ENCODE data around the gene CBX7.
A peak's percentile ranks its signal among the peaks of the same experiment; 100 is the strongest.

CBX7 gene

GRCh38 chr22:39152511-39153219 is at the start of gene CBX7:
TSS of gene CBX7 (minus strand) at chr22:39152680. CDS start at chr22:39152444, 236 bp downstream.
- peak; percentile 87 to 90 for DNase-seq (ENCODE audit: low read depth in 1 of 2, low spot score in 1 of 2)

GRCh38 chr22:39197578-39197977 is 45.1 kb upstream of the CBX7 start:
- no peak for DNase-seq (ENCODE audit: low read depth in 1 of 2, low spot score in 1 of 2)

GRCh38 chr22:39194098-39194497 is 41.6 kb upstream of the CBX7 start:
- DNase-seq (ENCODE audit: low read depth in 1 of 2, low spot score in 1 of 2), result no peak

- DNase-seq (ENCODE audit: low read depth in 1 of 2, low spot score in 1 of 2), result no peak
Observed at GRCh38 chr22:39188809-39189208, 36.3 kb upstream of the CBX7 start.

GRCh38 chr22:39185601-39186012 is 33.1 kb upstream of the CBX7 start:
- no peak for DNase-seq (ENCODE audit: low read depth in 1 of 2, low spot score in 1 of 2)

GRCh38 chr22:39184586-39185577 is 32.4 kb upstream of the CBX7 start:
- DNase-seq (ENCODE audit: low read depth in 1 of 2, low spot score in 1 of 2), result no peak

GRCh38 chr22:39183991-39184585 is 31.6 kb upstream of the CBX7 start:
- no peak for DNase-seq (ENCODE audit: low read depth in 1 of 2, low spot score in 1 of 2)

- DNase-seq (ENCODE audit: low read depth in 1 of 2, low spot score in 1 of 2), result no peak
Observed at GRCh38 chr22:39182478-39183030, 30.1 kb upstream of the CBX7 start.

- DNase-seq (ENCODE audit: low read depth in 1 of 2, low spot score in 1 of 2), result no peak
Observed at GRCh38 chr22:39181778-39182177, 29.3 kb upstream of the CBX7 start.

- DNase-seq (ENCODE audit: low read depth in 1 of 2, low spot score in 1 of 2), result no peak
Observed at GRCh38 chr22:39181356-39181755, 28.9 kb upstream of the CBX7 start.

- DNase-seq (ENCODE audit: low read depth in 1 of 2, low spot score in 1 of 2), result no peak
Observed at GRCh38 chr22:39179841-39180335, 27.4 kb upstream of the CBX7 start.

- DNase-seq (ENCODE audit: low read depth in 1 of 2, low spot score in 1 of 2), result no peak
Observed at GRCh38 chr22:39179401-39179827, 26.9 kb upstream of the CBX7 start.

GRCh38 chr22:39178206-39179111 is 26.0 kb upstream of the CBX7 start:
- DNase-seq (ENCODE audit: low read depth in 1 of 2, low spot score in 1 of 2), result no peak

GRCh38 chr22:39177791-39178190 is 25.3 kb upstream of the CBX7 start:
- DNase-seq (ENCODE audit: low read depth in 1 of 2, low spot score in 1 of 2), result no peak

GRCh38 chr22:39177456-39177775 is 24.9 kb upstream of the CBX7 start:
- no peak for DNase-seq (ENCODE audit: low read depth in 1 of 2, low spot score in 1 of 2)

- DNase-seq (ENCODE audit: low read depth in 1 of 2, low spot score in 1 of 2), result no peak
Observed at GRCh38 chr22:39176714-39177455, 24.4 kb upstream of the CBX7 start.

GRCh38 chr22:39176143-39176713 is 23.7 kb upstream of the CBX7 start:
- no peak for DNase-seq (ENCODE audit: low read depth in 1 of 2, low spot score in 1 of 2)

GRCh38 chr22:39175353-39176142 is 23.1 kb upstream of the CBX7 start:
- no peak for DNase-seq (ENCODE audit: low read depth in 1 of 2, low spot score in 1 of 2)

Data from stimulated activated CD4-positive, alpha-beta T cell treated with anti-CD3 and anti-CD28 coated beads, Interleukin-15, amount 100 ng/mL, for 1 hour (primary cell).